ENCODE measurements around the gene GOLGA8S.
"Not testable (repeated sequence)": the region's sequence is repeated elsewhere in the genome, so short reads cannot be mapped to it uniquely, and the experiment has no call there.

The GOLGA8S gene

DNA sequence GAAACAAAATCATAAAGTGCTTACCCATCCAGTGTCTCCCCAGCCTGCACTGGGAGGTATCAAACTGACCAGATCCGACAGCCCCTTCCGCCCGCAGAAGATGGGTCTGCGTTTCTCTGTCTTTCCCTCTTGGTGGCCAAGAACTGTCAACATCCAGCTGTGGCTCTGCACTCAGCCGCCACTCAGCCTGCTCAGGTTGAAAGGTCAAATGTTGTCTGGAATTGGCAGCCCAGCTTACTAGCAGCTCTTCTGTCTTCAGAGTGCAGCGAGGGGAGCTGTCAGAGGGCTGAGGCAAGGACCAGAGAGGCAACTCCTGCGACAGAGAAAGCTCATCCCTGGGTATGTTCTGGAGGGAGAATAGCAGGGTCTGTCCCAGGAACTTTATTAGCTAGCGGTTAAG lies 47.1 kb downstream of the GOLGA8S start:
- TF ChIP-seq, protein P1, sequence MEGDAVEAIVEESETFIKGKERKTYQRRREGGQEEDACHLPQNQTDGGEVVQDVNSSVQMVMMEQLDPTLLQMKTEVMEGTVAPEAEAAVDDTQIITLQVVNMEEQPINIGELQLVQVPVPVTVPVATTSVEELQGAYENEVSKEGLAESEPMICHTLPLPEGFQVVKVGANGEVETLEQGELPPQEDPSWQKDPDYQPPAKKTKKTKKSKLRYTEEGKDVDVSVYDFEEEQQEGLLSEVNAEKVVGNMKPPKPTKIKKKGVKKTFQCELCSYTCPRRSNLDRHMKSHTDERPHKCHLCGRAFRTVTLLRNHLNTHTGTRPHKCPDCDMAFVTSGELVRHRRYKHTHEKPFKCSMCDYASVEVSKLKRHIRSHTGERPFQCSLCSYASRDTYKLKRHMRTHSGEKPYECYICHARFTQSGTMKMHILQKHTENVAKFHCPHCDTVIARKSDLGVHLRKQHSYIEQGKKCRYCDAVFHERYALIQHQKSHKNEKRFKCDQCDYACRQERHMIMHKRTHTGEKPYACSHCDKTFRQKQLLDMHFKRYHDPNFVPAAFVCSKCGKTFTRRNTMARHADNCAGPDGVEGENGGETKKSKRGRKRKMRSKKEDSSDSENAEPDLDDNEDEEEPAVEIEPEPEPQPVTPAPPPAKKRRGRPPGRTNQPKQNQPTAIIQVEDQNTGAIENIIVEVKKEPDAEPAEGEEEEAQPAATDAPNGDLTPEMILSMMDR (IDR thresholded peaks at IDR 0.05; ENCODE audit: low read depth, low read length, missing control alignments) = no peak
- no peak for DNase-seq (ENCODE audit: low read depth)
- in situ Hi-C loops (cut with HindIII; ENCODE audit: low sequenced_read_pairs) = no loop called here
- no peak overlapping the region for H3K4me3 ChIP-seq (ENCODE audit: low read depth, low read length)

DNA sequence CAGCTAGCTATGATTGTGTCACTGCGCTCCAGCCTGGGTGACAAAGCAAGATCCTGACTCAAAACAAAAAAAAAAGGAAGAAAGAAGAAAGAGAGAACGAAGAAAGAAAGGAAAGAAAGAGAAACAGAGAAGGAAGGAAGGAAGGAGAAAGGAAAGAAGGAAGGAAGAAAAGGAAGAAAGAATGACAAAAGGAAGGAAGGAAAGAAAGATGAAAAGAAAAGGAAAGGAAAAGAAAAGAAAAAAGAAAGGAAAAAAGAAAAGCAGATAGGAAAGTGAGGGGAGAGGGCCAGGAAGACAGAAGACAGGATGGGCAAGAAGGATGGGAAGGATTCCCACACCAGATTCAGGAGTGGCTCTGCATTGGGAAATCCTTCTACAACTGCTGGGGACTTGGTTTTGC lies 47.6 kb downstream of the GOLGA8S start:
- in situ Hi-C loops (cut with HindIII; ENCODE audit: low sequenced_read_pairs) = no loop called here
- TF ChIP-seq, protein P1 (IDR thresholded peaks at IDR 0.05; ENCODE audit: low read depth, low read length, missing control alignments) = no peak
- no peak overlapping the region for H3K4me3 ChIP-seq (ENCODE audit: low read depth, low read length)
- DNase-seq (ENCODE audit: low read depth) = no peak

DNA sequence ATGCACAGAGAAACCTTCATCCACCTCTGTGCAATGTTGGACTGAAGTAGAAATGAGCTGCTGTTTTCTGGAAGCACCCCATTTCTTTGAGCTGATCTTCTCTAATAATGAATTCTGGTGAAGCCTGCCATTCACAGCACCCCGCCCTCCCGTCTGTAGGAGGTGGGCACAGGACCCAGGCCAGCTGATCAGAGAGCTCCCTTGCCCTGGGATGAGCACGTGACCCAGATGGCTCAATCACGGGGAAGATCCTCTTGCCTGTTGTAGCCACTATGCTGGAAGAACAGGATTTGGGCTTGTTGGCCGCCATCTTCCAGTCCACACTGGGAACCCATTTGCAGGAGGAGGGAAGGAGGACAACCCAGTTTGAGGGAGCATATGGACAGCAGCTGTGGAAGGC lies 48.0 kb downstream of the GOLGA8S start:
- no peak overlapping the region for H3K4me3 ChIP-seq (ENCODE audit: low read depth, low read length)
- no peak for DNase-seq (ENCODE audit: low read depth)
- in situ Hi-C loops (cut with HindIII; ENCODE audit: low sequenced_read_pairs) = no loop called here
- TF ChIP-seq, protein P1 (IDR thresholded peaks at IDR 0.05; ENCODE audit: low read depth, low read length, missing control alignments) = no peak

DNA sequence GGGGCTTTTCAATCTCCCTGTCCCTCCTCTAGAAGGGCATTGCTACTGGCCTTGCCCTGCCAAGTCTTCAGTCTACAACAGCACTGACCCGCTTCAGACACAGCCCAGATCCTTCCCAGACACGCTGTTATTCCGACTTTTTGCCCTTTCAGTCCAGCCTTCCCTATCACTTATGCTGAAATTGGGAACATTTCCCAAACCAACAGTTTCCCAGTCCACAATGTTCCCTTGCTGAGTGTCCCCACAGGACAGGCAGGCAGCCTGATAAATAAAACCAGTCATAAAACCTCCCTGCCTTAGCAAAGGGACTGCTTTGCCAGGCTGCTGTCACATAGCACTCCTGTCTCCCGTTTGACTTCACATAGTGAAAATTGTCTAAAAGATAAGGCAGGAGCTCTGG lies 49.0 kb downstream of the GOLGA8S start:
- no peak for DNase-seq (ENCODE audit: low read depth)
- TF ChIP-seq, protein P1 (IDR thresholded peaks at IDR 0.05; ENCODE audit: low read depth, low read length, missing control alignments) = no peak
- no peak overlapping the region for H3K4me3 ChIP-seq (ENCODE audit: low read depth, low read length)
- in situ Hi-C loops (cut with HindIII; ENCODE audit: low sequenced_read_pairs) = no loop called here

DNA sequence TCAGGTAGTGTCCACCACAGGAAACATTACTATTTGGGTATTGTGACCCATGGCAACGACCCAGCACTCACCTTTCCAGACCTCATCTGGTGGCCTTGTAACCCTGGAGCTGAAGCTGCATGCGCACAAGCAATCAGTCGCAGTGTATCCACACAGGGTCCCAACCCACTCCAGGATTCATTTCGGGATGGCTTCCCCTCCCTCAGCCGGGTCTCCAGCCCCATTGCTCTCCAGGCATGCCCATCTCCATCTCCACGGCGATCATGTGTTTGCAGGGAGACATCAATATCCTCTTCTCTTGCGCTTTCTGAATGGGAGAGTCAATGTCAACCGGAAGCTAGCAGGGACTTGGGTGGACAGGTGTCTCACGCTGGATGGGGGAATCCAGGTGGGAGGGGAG lies 57.3 kb downstream of the GOLGA8S start:
- in situ Hi-C loops (cut with HindIII; ENCODE audit: low sequenced_read_pairs) = no loop called here
- H3K4me3 ChIP-seq (ENCODE audit: low read depth, low read length) = no peak overlapping the region
- no peak for DNase-seq (ENCODE audit: low read depth)
- TF ChIP-seq, protein P1 (IDR thresholded peaks at IDR 0.05; ENCODE audit: low read depth, low read length, missing control alignments) = no peak

DNA sequence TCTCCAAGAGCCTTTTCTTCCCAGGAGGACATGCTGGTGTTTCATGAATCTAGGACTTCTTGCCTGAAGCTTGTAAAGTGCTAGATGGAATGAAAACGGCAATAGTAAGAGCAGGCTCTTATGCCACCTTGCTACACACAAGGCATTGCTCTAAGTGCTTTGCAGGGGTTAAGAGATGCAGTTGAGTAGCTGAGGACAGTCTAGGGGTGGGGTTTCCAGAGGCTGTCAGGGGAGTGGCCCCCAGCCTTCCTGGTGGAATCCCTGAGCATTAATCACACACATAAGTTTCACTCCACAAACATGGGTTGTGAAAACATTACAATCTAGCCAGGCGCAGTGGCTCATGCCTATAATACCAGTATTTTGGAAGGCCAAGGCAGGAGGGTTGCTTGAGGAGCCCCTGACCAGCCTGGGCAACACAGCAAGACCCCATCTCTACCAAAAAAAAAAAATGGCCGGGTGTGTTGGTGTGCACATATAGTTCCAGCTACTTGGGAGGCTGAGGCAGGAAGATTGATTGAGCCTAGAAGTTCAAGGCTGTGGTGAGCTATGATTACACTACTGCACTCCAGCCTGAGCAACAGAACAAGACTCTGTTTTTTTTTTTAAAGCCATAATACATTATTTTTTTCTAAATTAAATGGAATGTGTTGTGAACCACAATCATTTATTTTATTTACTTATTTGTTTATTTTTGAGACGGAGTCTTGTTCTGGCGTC lies 58.5 kb downstream of the GOLGA8S start:
- in situ Hi-C loops (cut with HindIII; ENCODE audit: low sequenced_read_pairs); DNase-seq (ENCODE audit: low read depth); H3K4me3 ChIP-seq (ENCODE audit: low read depth, low read length): not testable (repeated sequence)
